Caco-2 (cell line): Measurements from ENCODE around the gene TIGD1. TPM values are rescaled to one million over a fixed set of nuclear protein-coding genes. Genes with fewer than 3 reads are reported as not detected.

Source experiments
- BruUV-seq: library from RNA; stranded (reverse); fragments of 400-500 nt; replicated peaks from 2 replicates; lab custom pipeline; 2021; lab: Mats Ljungman, UMichigan
- CTCF ChIA-PET: fragments of 300-600 bp; sonication (Branson Sonifier 250); formaldehyde crosslinking; loops from one replicate; lab custom pipeline; 2022; ENCODE audit warnings: antibody characterized with exemption; lab: Charles Lee
- POLR2A ChIA-PET: fragments of 300-600 bp; sonication (Branson Sonifier 250); formaldehyde crosslinking; loops from one replicate; lab custom pipeline; 2022; ENCODE audit warnings: antibody characterized with exemption; lab: Charles Lee
- DNase-seq, 2 experiments: peaks; one replicate each; pipeline versions ENCODE4 v3.0.0 to v3.0.0-alpha.2; 2020 to 2022
- H3K27me3 ChIP-seq: replicated peaks from 2 replicates; pipeline ENCODE4 v1.6.0; 2011; ENCODE audit warnings: low read length; ENCODE audit not compliant: control insufficient read depth, insufficient read depth
- H3K36me3 ChIP-seq: 2 replicates; pipeline ENCODE4 v1.5.1; 2011; ENCODE audit warnings: low read length; ENCODE audit not compliant: control insufficient read depth, insufficient read depth
- H3K4me1 ChIP-seq: fragments of 250-450 bp; sonication (Bioruptor Pico); 2 replicates; pipeline ENCODE4 v1.5.1; 2020; ENCODE audit warnings: mild to moderate bottlenecking
- H3K4me3 ChIP-seq: 2 replicates; pipeline ENCODE4 v1.5.1; 2011; ENCODE audit warnings: low read depth, mild to moderate bottlenecking, control low read depth, low read length
- H3K9me3 ChIP-seq: fragments of 250-450 bp; sonication (Bioruptor Pico); 2 replicates; pipeline ENCODE4 v1.5.1; 2020; ENCODE audit warnings: mild to moderate bottlenecking, moderate library complexity
- H3K27ac Mint-ChIP-seq: one replicate; pipeline ENCODE4 v1.8.0; 2022; ENCODE audit warnings: mixed read lengths; ENCODE audit not compliant: unreplicated experiment
- H3K27me3 Mint-ChIP-seq: one replicate; pipeline ENCODE4 v1.8.0; 2022; ENCODE audit warnings: mixed read lengths; ENCODE audit not compliant: insufficient read depth, unreplicated experiment
- H3K36me3 Mint-ChIP-seq: one replicate; pipeline ENCODE4 v1.8.0; 2022; ENCODE audit warnings: mild to moderate bottlenecking, mixed read lengths; ENCODE audit not compliant: insufficient read depth, unreplicated experiment
- H3K4me1 Mint-ChIP-seq: one replicate; pipeline ENCODE4 v1.8.0; 2022; ENCODE audit warnings: low read depth, mixed read lengths; ENCODE audit not compliant: unreplicated experiment
- H3K4me3 Mint-ChIP-seq: one replicate; pipeline ENCODE4 v1.8.0; 2022; ENCODE audit warnings: mild to moderate bottlenecking, moderate library complexity, mixed read lengths; ENCODE audit not compliant: unreplicated experiment
- H3K9me3 Mint-ChIP-seq: one replicate; pipeline ENCODE4 v1.8.0; 2022; ENCODE audit warnings: mixed read lengths; ENCODE audit not compliant: unreplicated experiment
- CTCF ChIP-seq, 2 experiments: fragments of 200-600 bp in 1 of 2; IDR thresholded peaks; 1 replicate in 1 of 2; 2 replicates in 1 of 2; pipeline versions ENCODE4 v1.5.1 to v1.8.0; 2011 to 2022; ENCODE audit warnings: antibody characterized with exemption in 1 of 2, control low read depth in 1 of 2, inconsistent platforms in 1 of 2, low read depth in 1 of 2, low read length in 1 of 2, mild to moderate bottlenecking in 1 of 2, moderate library complexity in 1 of 2; ENCODE audit not compliant: insufficient read depth in 1 of 2, severe bottlenecking in 1 of 2, unreplicated experiment in 1 of 2
- intact Hi-C: fragments of 100-400 bp; cut with micrococcal nuclease; formaldehyde crosslinking; loops from one replicate; pipeline ENCODE4 v1.10.0; 2022; ENCODE audit not compliant: unreplicated experiment
- total RNA-seq: library from RNA; stranded (reverse); gene quantifications from 2 replicates; pipeline ENCODE4 v1.2.3, GENCODE V29; 2022

Gene TIGD1
- total RNA-seq, 1 experiment from 2014 or later: 4.4 TPM

- Histone ChIP-seq H3K4me1 (peaks cover 10% of the 10 kb centered on the region), H3K27me3 (no peaks in the 10 kb centered on the region), H3K9me3 (no peaks in the 10 kb centered on the region), H3K36me3 (no peaks in the 10 kb centered on the region), H3K4me3 (no peak overlapping the region)
- H3K9me3 Mint-ChIP-seq: no peaks in the 10 kb centered on the region
- H3K4me1 Mint-ChIP-seq: no peaks in the 10 kb centered on the region
- no peak for DNase-seq
- TF ChIP-seq CTCF (IDR thresholded peaks at IDR 0.05; ENCODE audit: insufficient read depth in 1 of 2, low read depth in 1 of 2, low read length in 1 of 2, severe bottlenecking in 1 of 2, unreplicated experiment in 1 of 2): no peak
- H3K4me3 Mint-ChIP-seq: no peak overlapping the region
- no TSS peak for BruUV-seq
- POLR2A ChIA-PET: no interaction called here
- CTCF ChIA-PET: no interaction called here
- intact Hi-C loops: no loop called here
- H3K36me3 Mint-ChIP-seq: peaks cover 11% of the 10 kb centered on the region
- no peaks in the 10 kb centered on the region for H3K27me3 Mint-ChIP-seq
- H3K27ac Mint-ChIP-seq: no peak overlapping the region
Measured at GRCh38 chr2:232575404-232575746, 25.0 kb upstream of the TIGD1 start.

DNA sequence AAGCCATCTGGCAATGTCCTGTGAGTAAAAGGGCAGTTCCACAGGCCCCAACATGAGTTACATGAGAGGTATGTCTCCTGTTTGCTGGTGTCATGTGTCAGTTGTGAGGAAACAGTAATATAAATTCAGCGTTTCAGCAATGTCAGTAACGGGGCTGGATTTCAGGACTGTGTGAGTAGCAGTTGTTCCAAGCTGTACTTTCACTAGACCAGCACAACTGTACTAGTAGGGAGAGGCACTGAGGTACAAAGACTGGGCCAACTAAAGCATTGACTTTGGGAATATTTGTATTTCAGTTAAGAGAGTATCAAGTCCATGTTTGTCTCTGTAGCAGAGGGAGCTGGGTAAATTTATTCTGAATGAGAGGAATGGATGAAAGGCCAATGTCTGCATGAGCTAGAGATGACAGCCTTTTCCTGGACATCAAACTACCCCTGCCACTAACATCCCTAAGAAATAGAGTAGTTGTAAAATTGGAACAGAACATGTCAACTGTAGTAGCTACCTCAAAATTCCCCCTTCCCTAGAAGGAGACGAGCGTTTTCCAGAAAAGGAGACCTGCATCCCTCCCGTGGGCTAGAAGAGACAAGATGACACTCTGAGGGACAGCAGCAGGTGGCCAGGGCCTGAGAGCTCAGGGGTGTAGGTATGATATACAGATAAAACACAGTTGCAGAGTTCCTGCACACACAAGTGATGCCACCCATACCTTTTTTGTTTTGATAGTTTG is 24.5 kb upstream of the TIGD1 start:
- Histone ChIP-seq H3K36me3 (no peaks in the 10 kb centered on the region), H3K4me3 (no peak overlapping the region), H3K9me3 (no peaks in the 10 kb centered on the region), H3K4me1 (peaks cover 10% of the 10 kb centered on the region), H3K27me3 (no peaks in the 10 kb centered on the region)
- ChIA-PET POLR2A (no interaction called here), CTCF (no interaction called here)
- H3K36me3 Mint-ChIP-seq: peaks cover 11% of the 10 kb centered on the region
- H3K4me1 Mint-ChIP-seq: no peaks in the 10 kb centered on the region
- H3K27ac Mint-ChIP-seq: no peak overlapping the region
- no peaks in the 10 kb centered on the region for H3K27me3 Mint-ChIP-seq
- TF ChIP-seq CTCF (IDR thresholded peaks at IDR 0.05; ENCODE audit: insufficient read depth in 1 of 2, low read depth in 1 of 2, low read length in 1 of 2, severe bottlenecking in 1 of 2, unreplicated experiment in 1 of 2): no peak
- H3K9me3 Mint-ChIP-seq: no peaks in the 10 kb centered on the region
- DNase-seq: no peak
- intact Hi-C loops: no loop called here
- no TSS peak for BruUV-seq
- no peak overlapping the region for H3K4me3 Mint-ChIP-seq

GRCh38 chr2:232573771-232574435 is 23.5 kb upstream of the TIGD1 start:
- H3K9me3 Mint-ChIP-seq: no peaks in the 10 kb centered on the region
- POLR2A ChIA-PET: no interaction called here
- H3K36me3 Mint-ChIP-seq: peaks cover 19% of the 10 kb centered on the region
- intact Hi-C loops: no loop called here
- Histone ChIP-seq H3K4me3 (no peak overlapping the region), H3K27me3 (no peaks in the 10 kb centered on the region), H3K36me3 (peaks cover 2% of the 10 kb centered on the region), H3K4me1 (peaks cover 6% of the 10 kb centered on the region), H3K9me3 (no peaks in the 10 kb centered on the region)
- no TSS peak for BruUV-seq
- no peaks in the 10 kb centered on the region for H3K27me3 Mint-ChIP-seq
- no peak overlapping the region for H3K4me3 Mint-ChIP-seq
- DNase-seq: no peak
- no peak overlapping the region for H3K27ac Mint-ChIP-seq
- CTCF ChIA-PET: no interaction called here
- no peaks in the 10 kb centered on the region for H3K4me1 Mint-ChIP-seq
- TF ChIP-seq CTCF (IDR thresholded peaks at IDR 0.05; ENCODE audit: insufficient read depth in 1 of 2, low read depth in 1 of 2, low read length in 1 of 2, severe bottlenecking in 1 of 2, unreplicated experiment in 1 of 2): no peak
